Testis (tissue), 3 donors: ENCODE results near the gene MGLL. TPM values are rescaled to one million over a fixed set of nuclear protein-coding genes. Genes with fewer than 3 reads are reported as not detected.

ENCODE experiments used
- DNase-seq: peaks from one replicate; pipeline ENCODE4 v3.0.0-alpha.2; 2019
- H3K27ac ChIP-seq, 2 donors: fragments of 200-600 bp; sonication (generic); one replicate each; pipeline ENCODE4 v1.5.1; 2019
- H3K27me3 ChIP-seq: fragments of 200-600 bp; sonication (generic); one replicate; pipeline ENCODE4 v1.5.1; 2019
- H3K36me3 ChIP-seq: fragments of 200-600 bp; sonication (generic); one replicate; pipeline ENCODE4 v1.5.1; 2017; ENCODE audit warnings: low read depth; ENCODE audit errors: missing control alignments
- H3K4me1 ChIP-seq: fragments of 200-600 bp; sonication (generic); one replicate; pipeline ENCODE4 v1.5.1; 2019
- H3K4me3 ChIP-seq, 2 donors: fragments of 200-600 bp; sonication (generic); one replicate each; pipeline ENCODE4 v1.5.1; 2017 to 2019
- H3K9me3 ChIP-seq: fragments of 200-600 bp; sonication (generic); one replicate; pipeline ENCODE4 v1.5.1; 2017
- CTCF ChIP-seq, 3 experiments: fragments of 450-650 bp in 2 of 3; fragments of 200-600 bp in 1 of 3; sonication (generic) in 1 of 3; IDR thresholded peaks; one replicate each; pipeline ENCODE4 v1.5.1; 2016 to 2019; ENCODE audit warnings: antibody characterized with exemption in 3 of 3, mild to moderate bottlenecking in 2 of 3, moderate library complexity in 1 of 3
- POLR2A ChIP-seq: fragments of 450-650 bp; IDR thresholded peaks from one replicate; pipeline ENCODE4 v1.6.1; 2017; ENCODE audit warnings: antibody characterized with exemption, mild to moderate bottlenecking, moderate library complexity
- WGBS, 2 donors: methylation state at CpG; one replicate each; pipeline ENCODE4 v1.1.5; 2018; 5-methylcytosine and 5-hydroxymethylcytosine counted together
- intact Hi-C: fragments of 100-400 bp; cut with DNase I; formaldehyde crosslinking; loops from one replicate; pipeline ENCODE4 v1.15.1; 2023; ENCODE audit warnings: low total_unique reads
- polyA plus RNA-seq: library from polyadenylated mRNA; stranded (reverse); fragments of 350-450 nt; fragmentation: Illumina TruSeq; extraction: RNeasy Lipid Tissue Mini Kit (QIAGEN cat#74804); gene quantifications from one replicate; pipeline ENCODE4 v1.2.3, GENCODE V29; 2014; ENCODE audit warnings: low read depth, low replicate concordance; ENCODE audit not compliant: insufficient read depth
- total RNA-seq, 2 donors: library from RNA; depleted of rRNA; stranded (reverse); fragments of >200 nt; gene quantifications; one replicate each; pipeline ENCODE4 v1.2.3, GENCODE V29; 2016

MGLL gene
- total and polyA plus RNA-seq, 3 donors from 2014 or later = 18.3 to 26.0 (median 19.2) TPM

- no peak for TF ChIP-seq CTCF (IDR thresholded peaks at IDR 0.05)
- TF ChIP-seq POLR2A = no peak
- no peaks in the 10 kb centered on the region for H3K36me3 ChIP-seq
- no peak for DNase-seq
- H3K27ac ChIP-seq = no peak overlapping the region
- peaks cover 21% of the 10 kb centered on the region for H3K4me1 ChIP-seq
- no peaks in the 10 kb centered on the region for H3K27me3 ChIP-seq
- no peaks in the 10 kb centered on the region for H3K9me3 ChIP-seq
- 87 to 95% methylated on average over 9 to 11 of the region's 11 CpGs for WGBS, 2 donors
- intact Hi-C loops = no loop called here
- no peak overlapping the region for H3K4me3 ChIP-seq
These were observed 44.2 kb downstream of the MGLL start for GRCh38 chr3:127777921-127778656.

GRCh38 chr3:127777332-127777731, 45.0 kb downstream of the MGLL start:
- H3K9me3 ChIP-seq = no peaks in the 10 kb centered on the region
- no peaks in the 10 kb centered on the region for H3K27me3 ChIP-seq
- H3K27ac ChIP-seq = no peak overlapping the region
- WGBS, 2 donors = 100% methylated on average over 1 of the region's 1 CpG
- no peaks in the 10 kb centered on the region for H3K36me3 ChIP-seq
- peaks cover 21% of the 10 kb centered on the region for H3K4me1 ChIP-seq
- intact Hi-C loops = no loop called here
- DNase-seq = no peak
- no peak overlapping the region for H3K4me3 ChIP-seq
- TF ChIP-seq POLR2A = no peak
- TF ChIP-seq CTCF (IDR thresholded peaks at IDR 0.05) = no peak

GRCh38 chr3:127776347-127776746, 46.0 kb downstream of the MGLL start:
- intact Hi-C loops = no loop called here
- Histone ChIP-seq H3K9me3 (no peaks in the 10 kb centered on the region), H3K4me1 (peaks cover 14% of the 10 kb centered on the region), H3K36me3 (no peaks in the 10 kb centered on the region), H3K4me3 (no peak overlapping the region), H3K27ac (no peak overlapping the region), H3K27me3 (no peaks in the 10 kb centered on the region)
- 91 to 95% methylated on average over 10 of the region's 10 CpGs for WGBS, 2 donors
- TF ChIP-seq POLR2A = no peak
- no peak for TF ChIP-seq CTCF (IDR thresholded peaks at IDR 0.05)
- no peak for DNase-seq

- Histone ChIP-seq H3K27ac (peak overlapping the region; percentile 4 to 14), H3K4me3 (no peak overlapping the region), H3K36me3 (no peaks in the 10 kb centered on the region), H3K4me1 (peaks cover 11% of the 10 kb centered on the region), H3K9me3 (no peaks in the 10 kb centered on the region), H3K27me3 (no peaks in the 10 kb centered on the region)
- WGBS, 2 donors = 29 to 32% methylated on average over 12 to 15 of the region's 17 CpGs
- TF ChIP-seq POLR2A = no peak
- TF ChIP-seq CTCF (IDR thresholded peaks at IDR 0.05) = no peak
- DNase-seq = peak; percentile 77
- intact Hi-C loops = no loop called here
These were observed 46.8 kb downstream of the MGLL start for GRCh38 chr3:127775398-127776109.
